Bronchial epithelial cell (primary cell): ENCODE measurements around the gene TSPOAP1. TPM values are rescaled to one million over a fixed set of nuclear protein-coding genes. Genes with fewer than 3 reads are reported as not detected.

Source experiments
- DNase-seq: peaks from one replicate; pipeline ENCODE4 v3.0.0-alpha.2; 2010; ENCODE audit warnings: low read depth
- FAIRE-seq: peaks from 2 replicates; lab custom pipeline; 2011; peaks lifted over from hg19 to GRCh38; lab: Jason Lieb, UNC
- H3K27me3 ChIP-seq: 2 replicates; pipeline ENCODE4 v1.5.1; 2011; ENCODE audit warnings: low read length; ENCODE audit not compliant: control insufficient read depth, insufficient read depth
- H3K36me3 ChIP-seq: 2 replicates; pipeline ENCODE4 v1.5.1; 2011; ENCODE audit warnings: low read length; ENCODE audit not compliant: control insufficient read depth, insufficient read depth
- H3K4me3 ChIP-seq: 2 replicates; pipeline ENCODE4 v1.5.1; 2011; ENCODE audit warnings: mild to moderate bottlenecking, low read depth, low read length, control low read depth
- CTCF ChIP-seq: IDR thresholded peaks from 2 replicates; pipeline ENCODE4 v1.5.1; 2011; ENCODE audit warnings: mild to moderate bottlenecking, moderate library complexity, low read length, control low read depth, inconsistent platforms; ENCODE audit not compliant: insufficient read depth, severe bottlenecking
- total RNA-seq: library from RNA; depleted of rRNA; stranded (reverse); fragments of >200 nt; gene quantifications from 2 replicates; pipeline ENCODE4 v1.2.1, GENCODE V29; 2014

Gene TSPOAP1
- total RNA-seq, 1 donor from 2014 or later: 0.53 TPM

DNA sequence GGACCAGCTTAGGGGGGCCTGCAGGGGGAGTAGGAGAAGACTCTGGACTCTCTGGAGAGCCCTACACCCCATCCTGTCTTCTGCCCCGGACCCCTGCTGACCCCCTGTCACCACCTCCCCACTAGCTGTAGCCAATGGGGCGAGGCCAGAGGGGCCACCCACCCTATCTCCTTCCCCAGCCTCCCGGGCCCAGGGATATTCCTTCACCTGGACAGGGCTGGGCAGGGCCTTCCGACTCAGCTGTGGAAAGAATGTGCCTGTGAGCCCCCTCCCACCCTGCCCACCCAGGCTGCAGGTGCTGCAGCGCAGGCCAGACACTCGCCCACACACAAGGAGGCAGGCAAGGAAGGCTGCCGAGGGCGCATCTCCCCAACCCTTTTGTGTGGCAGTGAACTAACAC, 23.0 kb downstream of the TSPOAP1 start:
- FAIRE-seq: no peak
- Histone ChIP-seq H3K36me3 (no peaks in the 10 kb centered on the region), H3K4me3 (no peak overlapping the region), H3K27me3 (no peaks in the 10 kb centered on the region)
- TF ChIP-seq CTCF: no peak
- no peak for DNase-seq

- Histone ChIP-seq H3K27me3 (no peaks in the 10 kb centered on the region), H3K36me3 (no peaks in the 10 kb centered on the region), H3K4me3 (no peak overlapping the region)
- no peak for TF ChIP-seq CTCF
- no peak for FAIRE-seq
- no peak for DNase-seq
Measured at GRCh38 chr17:58304750-58305486, 23.7 kb downstream of the TSPOAP1 start.

DNA sequence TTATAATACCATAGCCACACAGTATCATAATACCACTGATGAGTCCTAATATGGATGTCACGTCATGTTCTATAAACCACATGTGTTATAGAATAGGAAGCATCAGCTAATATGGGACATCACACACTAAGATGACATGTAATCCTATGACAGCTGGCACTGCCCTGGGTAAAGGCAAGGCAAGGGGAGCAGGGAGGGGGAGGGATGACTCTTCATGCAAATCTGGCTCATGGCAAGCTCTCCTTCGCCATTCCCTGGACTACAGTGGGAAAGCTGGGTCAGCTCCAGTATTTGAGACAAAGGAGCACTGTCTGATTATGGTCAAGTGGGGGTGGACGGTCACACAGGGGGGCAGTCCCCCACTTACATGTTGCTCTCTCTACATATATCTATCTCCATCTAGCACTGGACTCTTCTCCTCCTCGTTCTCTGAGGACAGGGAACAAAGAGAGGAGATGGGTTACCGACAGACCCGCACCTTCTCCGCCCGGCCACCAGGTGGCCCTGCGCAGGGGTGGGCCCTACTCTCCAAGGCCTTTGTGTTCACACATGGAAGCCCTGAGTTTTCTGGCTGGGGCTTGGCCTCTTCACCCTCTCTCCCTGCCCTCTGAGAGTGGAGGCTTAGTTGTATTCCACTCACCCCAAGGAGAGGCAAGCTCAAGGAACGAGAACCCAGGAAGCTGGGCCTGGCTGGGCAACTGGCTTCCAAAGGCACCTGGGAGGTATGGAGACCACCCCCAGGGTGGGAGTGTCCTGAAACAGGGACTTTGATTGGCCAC, 24.4 kb downstream of the TSPOAP1 start:
- peak; percentile 23 for FAIRE-seq
- TF ChIP-seq CTCF: peak; percentile 85

DNA sequence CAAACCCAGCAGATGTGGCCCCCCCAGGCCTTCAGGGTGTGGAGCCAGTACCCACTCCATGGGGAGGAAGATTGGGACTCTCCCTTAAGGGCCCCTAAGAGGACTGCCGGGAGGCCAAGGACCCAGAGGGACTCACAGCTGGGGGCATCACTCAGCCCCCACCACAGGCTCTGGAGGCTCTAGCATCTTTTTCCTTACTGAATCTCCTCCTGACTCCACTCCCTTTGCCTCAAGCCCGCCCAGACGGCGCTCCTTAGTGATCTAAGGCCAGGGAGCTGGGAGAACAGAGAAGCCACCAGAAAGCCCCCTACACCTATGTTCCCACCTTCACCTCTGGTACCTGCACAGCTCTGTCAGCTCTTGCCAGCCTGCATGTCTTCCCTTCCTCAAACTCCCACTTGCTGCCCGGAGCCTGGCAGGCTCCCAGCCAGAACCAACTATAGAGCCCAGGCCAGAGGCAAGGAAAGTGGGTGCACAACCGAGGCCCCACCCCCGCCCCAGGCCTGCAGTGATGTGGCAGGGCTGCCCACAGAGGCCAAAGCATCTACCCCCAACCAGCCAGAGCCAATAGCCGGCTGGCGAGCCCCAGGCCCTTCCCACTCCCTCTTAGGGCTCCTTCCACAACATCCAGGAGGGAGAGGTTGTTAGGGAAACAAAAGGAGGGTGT, 25.5 kb downstream of the TSPOAP1 start:
- FAIRE-seq: no peak
- no peak for DNase-seq
- TF ChIP-seq CTCF: no peak
- Histone ChIP-seq H3K36me3 (no peaks in the 10 kb centered on the region), H3K27me3 (no peaks in the 10 kb centered on the region), H3K4me3 (no peak overlapping the region)

More for the DNA sequence above, 24.4 kb downstream of the TSPOAP1 start:
- peak; percentile 30 for DNase-seq
- Histone ChIP-seq H3K36me3 (no peaks in the 10 kb centered on the region), H3K27me3 (no peaks in the 10 kb centered on the region), H3K4me3 (no peak overlapping the region)

GRCh38 chr17:58302171-58302918, 26.2 kb downstream of the TSPOAP1 start:
- Histone ChIP-seq H3K4me3 (no peak overlapping the region), H3K36me3 (no peaks in the 10 kb centered on the region), H3K27me3 (no peaks in the 10 kb centered on the region)
- FAIRE-seq: no peak
- DNase-seq: no peak
- no peak for TF ChIP-seq CTCF
